IMR-90 (cell line): Measurements from ENCODE around the gene MPL. TPM values are rescaled to one million over a fixed set of nuclear protein-coding genes. Genes with fewer than 3 reads are reported as not detected.
"Not testable (repeated sequence)": the region's sequence is repeated elsewhere in the genome, so short reads cannot be mapped to it uniquely, and the experiment has no call there.

Experiments
- ATAC-seq: fragments of 200-7000 bp; cut with Tn5 transposase; 2 replicates; pipeline ENCODE4 v1.9.1; 2020; ENCODE audit warnings: low read depth, mild to moderate bottlenecking, moderate library complexity
- BruUV-seq: library from RNA; stranded (reverse); fragments of 400-500 nt; replicated peaks from 2 replicates; lab custom pipeline; 2021; lab: Mats Ljungman, UMichigan
- CTCF ChIA-PET: fragments of 300-600 bp; formaldehyde crosslinking; extraction: SDS; loops from one replicate; lab custom pipeline; 2021; ENCODE audit warnings: antibody characterized with exemption; lab: Yijun Ruan, JAX
- POLR2A ChIA-PET: fragments of 300-600 bp; sonication (Branson Sonifier 250); formaldehyde crosslinking; loops from one replicate; lab custom pipeline; 2022; ENCODE audit warnings: antibody characterized with exemption; ENCODE audit not compliant: unreplicated experiment; lab: Charles Lee
- DNase-seq: peaks from one replicate; pipeline ENCODE4 v3.0.0; 2013
- H2AFZ ChIP-seq: replicated peaks from 2 replicates; pipeline ENCODE3; 2013; ENCODE audit warnings: low read length, mild to moderate bottlenecking; ENCODE audit not compliant: poor library complexity
- H2AK5ac ChIP-seq: 2 replicates; pipeline ENCODE4 v1.6.1; 2013; ENCODE audit warnings: low read depth, low read length, inconsistent platforms
- H2AK9ac ChIP-seq: replicated peaks from 2 replicates; pipeline ENCODE3; 2013; ENCODE audit warnings: mild to moderate bottlenecking, low read depth, low read length, moderate library complexity; ENCODE audit not compliant: poor library complexity
- H2BK120ac ChIP-seq: 2 replicates; pipeline ENCODE4 v1.6.1; 2013; ENCODE audit warnings: low read depth, low read length, inconsistent platforms
- H2BK15ac ChIP-seq: 3 replicates; pipeline ENCODE4 v1.6.1; 2013; ENCODE audit warnings: low read depth, low read length, inconsistent platforms
- H2BK20ac ChIP-seq: 2 replicates; pipeline ENCODE4 v1.6.1; 2013; ENCODE audit warnings: low read depth, mild to moderate bottlenecking, inconsistent platforms, low read length, moderate library complexity
- H2BK5ac ChIP-seq: 2 replicates; pipeline ENCODE4 v1.6.1; 2013; ENCODE audit warnings: mild to moderate bottlenecking, low read depth, low read length, inconsistent platforms; ENCODE audit not compliant: poor library complexity, severe bottlenecking
- H3K14ac ChIP-seq: replicated peaks from 2 replicates; pipeline ENCODE4 v1.6.1; 2013; ENCODE audit warnings: low read depth, low read length, inconsistent platforms
- H3K18ac ChIP-seq: 2 replicates; pipeline ENCODE4 v1.6.1; 2013; ENCODE audit warnings: low read depth, low read length, control low read depth
- H3K23ac ChIP-seq: 2 replicates; pipeline ENCODE4 v1.6.1; 2013; ENCODE audit warnings: low read depth, low read length, inconsistent platforms
- H3K27ac ChIP-seq: 2 replicates; pipeline ENCODE4 v1.5.1; 2013; ENCODE audit warnings: mild to moderate bottlenecking, control low read depth, low read length; ENCODE audit not compliant: insufficient read depth
- H3K27me3 ChIP-seq: 2 replicates; pipeline ENCODE4 v1.6.1; 2013; ENCODE audit warnings: low read length; ENCODE audit not compliant: control insufficient read depth, insufficient read depth
- H3K36me3 ChIP-seq: 2 replicates; pipeline ENCODE4 v1.6.1; 2013; ENCODE audit warnings: low read length, mixed read lengths; ENCODE audit not compliant: control insufficient read depth, insufficient read depth
- H3K4ac ChIP-seq: 2 replicates; pipeline ENCODE4 v1.6.1; 2013; ENCODE audit warnings: low read depth, low read length, inconsistent platforms
- H3K4me1 ChIP-seq: 2 replicates; pipeline ENCODE4 v1.6.1; 2013; ENCODE audit warnings: low read length, mixed read lengths; ENCODE audit not compliant: control insufficient read depth, insufficient read depth
- H3K4me2 ChIP-seq: 2 replicates; pipeline ENCODE4 v1.6.1; 2013; ENCODE audit warnings: low read depth, mild to moderate bottlenecking, control low read depth, low read length, moderate library complexity
- H3K4me3 ChIP-seq: 2 replicates; pipeline ENCODE4 v1.5.1; 2013; ENCODE audit warnings: low read depth, mild to moderate bottlenecking, control low read depth, low read length, moderate library complexity; ENCODE audit not compliant: insufficient read depth
- H3K56ac ChIP-seq: 2 replicates; pipeline ENCODE4 v1.6.1; 2013; ENCODE audit warnings: low read length, inconsistent platforms; ENCODE audit not compliant: insufficient read depth; ENCODE audit errors: extremely low read depth
- H3K79me1 ChIP-seq, 2 experiments: 2 replicates each; pipeline ENCODE4 v1.6.1; 2013; ENCODE audit warnings: low read length in 2 of 2, inconsistent platforms in 1 of 2, low read depth in 1 of 2
- H3K9ac ChIP-seq: 2 replicates; pipeline ENCODE4 v1.6.1; 2013; ENCODE audit warnings: low read depth, low read length, control low read depth
- H3K9me1 ChIP-seq: 2 replicates; pipeline ENCODE4 v1.6.1; 2013; ENCODE audit warnings: low read length, inconsistent platforms; ENCODE audit not compliant: insufficient read depth
- H3K9me3 ChIP-seq: 2 replicates; pipeline ENCODE4 v1.6.1; 2013; ENCODE audit warnings: low read length; ENCODE audit not compliant: control insufficient read depth, insufficient read depth
- H4K20me1 ChIP-seq: 2 replicates; pipeline ENCODE4 v1.6.1; 2013; ENCODE audit warnings: low read length, inconsistent platforms; ENCODE audit not compliant: insufficient read depth
- H4K5ac ChIP-seq: 2 replicates; pipeline ENCODE4 v1.6.1; 2013; ENCODE audit warnings: mild to moderate bottlenecking, low read depth, low read length, control low read depth
- H4K8ac ChIP-seq, 2 experiments: 2 replicates each; pipeline ENCODE4 v1.6.1; 2013; ENCODE audit warnings: low read depth in 2 of 2, low read length in 2 of 2, control low read depth in 1 of 2, inconsistent platforms in 1 of 2
- H4K91ac ChIP-seq: 2 replicates; pipeline ENCODE4 v1.6.1; 2013; ENCODE audit warnings: low read depth, low read length, inconsistent platforms; ENCODE audit not compliant: insufficient read depth
- WGBS, 2 experiments: methylation state at CpG; one replicate each; pipeline versions ENCODE4 v1.1.5 to v1.1.7; 2013; ENCODE audit warnings: missing lambda C conversion rate in 2 of 2; ENCODE audit not compliant: insufficient read length in 1 of 2; ENCODE audit errors: extremely low coverage in 2 of 2; 5-methylcytosine and 5-hydroxymethylcytosine counted together
- dilution Hi-C: fragments of 300-500 bp; cut with HindIII; formaldehyde crosslinking; loops from one replicate; pipeline ENCODE4 v1.14.3; 2018; ENCODE audit warnings: low sequenced_read_pairs; ENCODE audit not compliant: unreplicated experiment
- in situ Hi-C: fragments of 300-500 bp; cut with MboI; formaldehyde crosslinking; loops from 3 replicates; pipeline ENCODE4 v1.14.3; 2019; ENCODE audit warnings: low sequenced_read_pairs, inconsistent platforms, mixed read lengths
- intact Hi-C: fragments of 100-400 bp; cut with micrococcal nuclease; formaldehyde crosslinking; loops from 2 replicates; pipeline ENCODE4 v1.10.0; 2022
- polyA plus RNA-seq, 3 experiments: library from polyadenylated mRNA; depleted of rRNA; stranded (reverse); fragments of >200 nt; gene quantifications; 2 replicates each; pipeline ENCODE4 v1.2.3, GENCODE V29; 2012; ENCODE audit warnings: low replicate concordance in 1 of 3
- total RNA-seq: library from RNA; depleted of rRNA; stranded (reverse); fragments of >200 nt; gene quantifications from 2 replicates; pipeline ENCODE4 v1.2.3, GENCODE V29; 2012

The MPL gene
- total and polyA plus RNA-seq, 2 of the 4 experiments (the other 2 are of a cell fraction): 0.12 TPM; not detected in 1

GRCh38 chr1:43400441-43400840 lies 62.8 kb downstream of the MPL start:
- H3K23ac ChIP-seq, H3K9ac ChIP-seq, H4K8ac ChIP-seq, intact Hi-C loops, H3K14ac ChIP-seq, H2BK120ac ChIP-seq, H3K9me3 ChIP-seq, H2BK5ac ChIP-seq, H4K20me1 ChIP-seq, ATAC-seq, H3K4ac ChIP-seq, H3K18ac ChIP-seq, H2BK20ac ChIP-seq, H3K4me1 ChIP-seq, H3K4me3 ChIP-seq, H2BK15ac ChIP-seq, POLR2A ChIA-PET, H3K27me3 ChIP-seq, H3K9me1 ChIP-seq, dilution Hi-C loops, H4K91ac ChIP-seq, H2AK9ac ChIP-seq, H3K56ac ChIP-seq, BruUV-seq, H3K4me2 ChIP-seq, H2AFZ ChIP-seq, H3K27ac ChIP-seq, DNase-seq, H2AK5ac ChIP-seq, H4K5ac ChIP-seq: not testable (repeated sequence)
- in situ Hi-C loops: loop anchor here (25.0 kb wide), 1 partner anchor 488 kb away; no protein-coding TSS in a partner anchor
- CTCF ChIA-PET: interaction anchor here (1.4 kb wide), 1 partner anchor 10 kb away, joined by 4 read pairs; no protein-coding TSS in a partner anchor
- Histone ChIP-seq H3K79me1 (peaks cover 40 to 66% of the 10 kb centered on the region in 2 experiments), H3K36me3 (peaks cover 20% of the 10 kb centered on the region)
- no CpG with 5 or more reads among the region's 9 CpGs for WGBS, 2 experiments
